Transverse colon (tissue), 4 donors: Measurements from ENCODE around the gene WDR11. TPM values are rescaled to one million over a fixed set of nuclear protein-coding genes. Genes with fewer than 3 reads are reported as not detected.

ENCODE experiments used
- DNase-seq: peaks from one replicate; pipeline ENCODE4 v3.0.0-alpha.2; 2019
- H3K27ac ChIP-seq, 4 donors: fragments of 200-600 bp; sonication (generic); 2 replicates each; pipeline ENCODE4 v1.5.1; 2016 to 2018; ENCODE audit warnings: inconsistent platforms in 4 of 4
- H3K27me3 ChIP-seq: fragments of 200-600 bp; sonication (generic); 2 replicates; pipeline ENCODE4 v1.5.1; 2017; ENCODE audit warnings: inconsistent platforms
- H3K36me3 ChIP-seq, 4 donors: fragments of 200-600 bp; sonication (generic); 2 replicates each; pipeline ENCODE4 v1.5.1; 2017 to 2019; ENCODE audit warnings: inconsistent platforms in 4 of 4
- H3K4me1 ChIP-seq, 4 donors: fragments of 200-600 bp; sonication (generic); 2 replicates each; pipeline ENCODE4 v1.5.1; 2017 to 2020; ENCODE audit warnings: inconsistent platforms in 4 of 4
- H3K4me3 ChIP-seq, 4 donors: fragments of 200-600 bp; sonication (generic); 1 replicate in 1 of 4; 2 replicates in 3 of 4; pipeline versions ENCODE4 v1.5.1 to v1.6.1; 2017 to 2019; ENCODE audit warnings: inconsistent platforms in 4 of 4
- H3K9me3 ChIP-seq, 2 donors: fragments of 200-600 bp; sonication (generic); 2 replicates each; pipeline ENCODE4 v1.5.1; 2017 to 2019; ENCODE audit warnings: inconsistent platforms in 2 of 2
- CTCF ChIP-seq, 5 experiments: fragments of 200-600 bp in 3 of 5; fragments of 450-650 bp in 2 of 5; sonication (generic) in 3 of 5; IDR thresholded peaks; 1 replicate in 2 of 5; 2 replicates in 3 of 5; pipeline ENCODE4 v1.5.1; 2016 to 2017; ENCODE audit warnings: antibody characterized with exemption in 5 of 5, inconsistent platforms in 3 of 5, mild to moderate bottlenecking in 2 of 5, moderate library complexity in 1 of 5
- EP300 ChIP-seq: sonication (generic); formaldehyde crosslinking; IDR thresholded peaks from one replicate; pipeline ENCODE4 v1.6.1; 2017; ENCODE audit warnings: antibody characterized with exemption, low read depth
- POLR2A ChIP-seq: fragments of 450-650 bp; IDR thresholded peaks from one replicate; pipeline ENCODE4 v1.6.1; 2016; ENCODE audit warnings: antibody characterized with exemption, mild to moderate bottlenecking, moderate library complexity
- POLR2AphosphoS5 ChIP-seq, 3 donors: sonication (generic); formaldehyde crosslinking; IDR thresholded peaks; one replicate each; pipeline ENCODE4 v1.6.1; 2016; ENCODE audit warnings: antibody characterized with exemption in 3 of 3
- WGBS, 2 donors: methylation state at CpG; one replicate each; pipeline ENCODE4 v1.1.5; 2018; ENCODE audit warnings: low coverage in 1 of 2; 5-methylcytosine and 5-hydroxymethylcytosine counted together
- in situ Hi-C, 4 donors: fragments of 200-750 bp; cut with MboI; loops; one replicate each; pipeline versions ENCODE4 v1.15.0 to v1.15.1; 2017; ENCODE audit warnings: low sequenced_read_pairs in 3 of 4, low pct_ligation_motif_present in 1 of 4, low pct_unique_long_range_greater_than_20kb in 1 of 4
- intact Hi-C: fragments of 100-400 bp; cut with DNase I; formaldehyde crosslinking; loops from one replicate; pipeline ENCODE4 v1.15.1; 2023; ENCODE audit warnings: low total_unique reads
- total RNA-seq, 4 donors: library from RNA; depleted of rRNA; stranded (reverse); fragments of >200 nt; gene quantifications; one replicate each; pipeline ENCODE4 v1.1.0, GENCODE V29; 2016

WDR11 gene
- total RNA-seq, 4 donors from 2014 or later: 29.5 to 80.0 (median 57.9) TPM

GRCh38 chr10:120818301-120818700 lies 32.9 kb upstream of the WDR11 start:
- intact Hi-C loops: no loop called here
- TF ChIP-seq EP300: no peak
- no peak for TF ChIP-seq POLR2A
- no peaks in the 10 kb centered on the region for H3K4me1 ChIP-seq
- no peak for DNase-seq
- no peaks in the 10 kb centered on the region for H3K36me3 ChIP-seq
- peaks cover 4% of the 10 kb centered on the region for H3K27me3 ChIP-seq
- 88% methylated on average over 4 of the region's 4 CpGs; no CpG with 5 or more reads in 1 of the 2 donors for WGBS, 2 donors
- no peak overlapping the region for H3K4me3 ChIP-seq
- H3K9me3 ChIP-seq: no peaks in the 10 kb centered on the region
- in situ Hi-C loops: no loop called here
- H3K27ac ChIP-seq: no peak overlapping the region

- Histone ChIP-seq H3K27me3 (peaks cover 4% of the 10 kb centered on the region), H3K4me3 (no peak overlapping the region), H3K4me1 (no peaks in the 10 kb centered on the region), H3K36me3 (no peaks in the 10 kb centered on the region), H3K27ac (no peak overlapping the region), H3K9me3 (no peaks in the 10 kb centered on the region)
- TF ChIP-seq POLR2A: no peak
- TF ChIP-seq EP300: no peak
- TF ChIP-seq CTCF (IDR thresholded peaks at IDR 0.05): no peak
- TF ChIP-seq POLR2AphosphoS5 (IDR thresholded peaks at IDR 0.05): no peak
- WGBS, 2 donors: 20 to 81% methylated on average over 1 to 6 of the region's 6 CpGs
- DNase-seq: no peak
- intact Hi-C loops (no loop called here), in situ Hi-C loops (no loop called here)
These were observed 31.8 kb upstream of the WDR11 start for GRCh38 chr10:120819366-120819765.

GRCh38 chr10:120823266-120823665 lies 27.9 kb upstream of the WDR11 start:
- intact Hi-C loops (no loop called here), in situ Hi-C loops (no loop called here)
- TF ChIP-seq POLR2A: no peak
- no peak for TF ChIP-seq POLR2AphosphoS5 (IDR thresholded peaks at IDR 0.05)
- no peak for TF ChIP-seq CTCF (IDR thresholded peaks at IDR 0.05)
- no peak for TF ChIP-seq EP300
- WGBS, 2 donors: 63 to 89% methylated on average over 1 to 2 of the region's 2 CpGs
- H3K27me3 ChIP-seq: peaks cover 3% of the 10 kb centered on the region
- H3K4me3 ChIP-seq: no peak overlapping the region
- no peaks in the 10 kb centered on the region for H3K4me1 ChIP-seq
- no peaks in the 10 kb centered on the region for H3K36me3 ChIP-seq
- DNase-seq: no peak
- no peak overlapping the region for H3K27ac ChIP-seq
- no peaks in the 10 kb centered on the region for H3K9me3 ChIP-seq

- Histone ChIP-seq H3K27me3 (no peaks in the 10 kb centered on the region), H3K4me1 (no peaks in the 10 kb centered on the region), H3K36me3 (no peaks in the 10 kb centered on the region), H3K9me3 (no peaks in the 10 kb centered on the region), H3K4me3 (no peak overlapping the region), H3K27ac (no peak overlapping the region)
- DNase-seq: peak; percentile 13
- in situ Hi-C loops (no loop called here), intact Hi-C loops (no loop called here)
- no peak for TF ChIP-seq POLR2A
- TF ChIP-seq POLR2AphosphoS5 (IDR thresholded peaks at IDR 0.05): no peak
- TF ChIP-seq CTCF (IDR thresholded peaks at IDR 0.05): peak; percentile 33 to 44 (median 40)
- TF ChIP-seq EP300: no peak
- WGBS, 2 donors: 46 to 51% methylated on average over 7 to 9 of the region's 9 CpGs
These were observed 26.3 kb upstream of the WDR11 start for GRCh38 chr10:120824881-120825309.
